Vagina (tissue), 2 donors: Measurements from ENCODE around the gene CECR2. TPM values are rescaled to one million over a fixed set of nuclear protein-coding genes. Genes with fewer than 3 reads are reported as not detected.

Experiments
- DNase-seq, 2 donors: peaks; one replicate each; pipeline ENCODE4 v3.0.0-alpha.2; 2017; ENCODE audit errors: extremely low spot score in 2 of 2
- H3K27ac ChIP-seq: fragments of 200-600 bp; sonication (generic); one replicate; pipeline ENCODE4 v1.5.1; 2019
- H3K27me3 ChIP-seq: fragments of 200-600 bp; sonication (generic); one replicate; pipeline ENCODE4 v1.5.1; 2019
- H3K36me3 ChIP-seq, 2 donors: fragments of 200-600 bp; sonication (generic); one replicate each; pipeline ENCODE4 v1.5.1; 2017 to 2019
- H3K4me1 ChIP-seq: fragments of 200-600 bp; sonication (generic); one replicate; pipeline ENCODE4 v1.5.1; 2019
- H3K4me3 ChIP-seq, 2 donors: fragments of 200-600 bp; sonication (generic); 1 replicate in 1 of 2; 2 replicates in 1 of 2; pipeline ENCODE4 v1.5.1; 2016 to 2019
- H3K9me3 ChIP-seq: fragments of 200-600 bp; sonication (generic); one replicate; pipeline ENCODE4 v1.5.1; 2019
- POLR2A ChIP-seq, 2 donors: fragments of 450-650 bp; IDR thresholded peaks; one replicate each; pipeline ENCODE4 v1.6.1; 2017; ENCODE audit warnings: antibody characterized with exemption in 2 of 2, mild to moderate bottlenecking in 2 of 2, moderate library complexity in 2 of 2
- POLR2AphosphoS5 ChIP-seq, 2 donors: sonication (generic); formaldehyde crosslinking; IDR thresholded peaks; one replicate each; pipeline ENCODE4 v1.9.0; 2017; ENCODE audit warnings: antibody characterized with exemption in 2 of 2, mild to moderate bottlenecking in 2 of 2, low read depth in 1 of 2; ENCODE audit not compliant: insufficient read depth in 1 of 2
- intact Hi-C: fragments of 100-400 bp; cut with DNase I; formaldehyde crosslinking; loops from one replicate; pipeline ENCODE4 v1.15.1; 2023
- total RNA-seq: library from RNA; depleted of rRNA; stranded (reverse); fragments of >200 nt; gene quantifications from one replicate; pipeline ENCODE4 v1.2.3, GENCODE V29; 2016
- TF ChIP-seq, protein P1 (sequence below), 3 experiments: fragments of 450-650 bp in 2 of 3; fragments of 200-600 bp in 1 of 3; sonication (generic) in 1 of 3; IDR thresholded peaks; one replicate each; pipeline ENCODE4 v1.5.1; 2017 to 2019; ENCODE audit warnings: antibody characterized with exemption in 3 of 3, mild to moderate bottlenecking in 2 of 3, moderate library complexity in 2 of 3

CECR2 gene
- total RNA-seq, 1 donor from 2014 or later = 0.98 TPM

DNA sequence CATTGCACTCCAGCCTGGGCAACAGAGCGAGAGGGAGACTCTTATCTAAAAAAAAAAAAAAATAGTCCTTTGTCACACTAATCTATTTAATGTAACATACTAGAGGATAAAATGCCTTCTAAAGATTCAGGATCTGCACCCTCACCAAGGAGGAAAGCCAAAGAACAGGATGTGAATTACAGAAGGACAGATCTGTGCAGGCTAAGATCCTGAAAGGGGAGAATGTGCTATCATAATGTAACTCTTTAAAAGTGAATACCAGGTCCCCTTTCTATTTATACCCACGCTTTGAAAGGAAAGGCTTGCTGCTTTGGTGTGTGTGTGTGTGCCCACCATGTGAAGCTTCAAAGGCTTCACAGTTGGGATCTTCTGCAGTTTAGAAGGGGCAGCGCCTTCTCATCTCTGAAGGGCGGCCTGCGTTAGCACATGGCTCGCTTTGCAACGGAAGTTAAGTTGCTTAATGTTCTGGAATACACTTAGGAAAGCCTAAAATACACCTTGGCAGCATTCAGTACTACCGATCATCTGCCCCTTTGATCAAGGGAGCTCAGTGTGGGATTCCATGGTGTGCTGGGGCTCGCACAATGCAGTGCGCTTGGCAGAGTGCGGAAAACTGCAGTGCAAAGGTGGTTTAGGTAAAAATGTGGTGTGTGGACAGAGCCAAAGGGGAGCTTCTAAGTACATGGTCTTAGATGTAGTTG lies 6.8 kb downstream of the CECR2 start:
- DNase-seq = no peak
- intact Hi-C loops = no loop called here
- no peaks in the 10 kb centered on the region for H3K27me3 ChIP-seq
- no peaks in the 10 kb centered on the region for H3K9me3 ChIP-seq
- H3K4me1 ChIP-seq = peaks cover under 1% of the 10 kb centered on the region
- no peak overlapping the region for H3K27ac ChIP-seq
- no peaks in the 10 kb centered on the region for H3K36me3 ChIP-seq
- TF ChIP-seq POLR2A (IDR thresholded peaks at IDR 0.05) (no peak), POLR2AphosphoS5 (IDR thresholded peaks at IDR 0.05; ENCODE audit: insufficient read depth in 1 of 2, low read depth in 1 of 2) (no peak)
- TF ChIP-seq, protein P1, sequence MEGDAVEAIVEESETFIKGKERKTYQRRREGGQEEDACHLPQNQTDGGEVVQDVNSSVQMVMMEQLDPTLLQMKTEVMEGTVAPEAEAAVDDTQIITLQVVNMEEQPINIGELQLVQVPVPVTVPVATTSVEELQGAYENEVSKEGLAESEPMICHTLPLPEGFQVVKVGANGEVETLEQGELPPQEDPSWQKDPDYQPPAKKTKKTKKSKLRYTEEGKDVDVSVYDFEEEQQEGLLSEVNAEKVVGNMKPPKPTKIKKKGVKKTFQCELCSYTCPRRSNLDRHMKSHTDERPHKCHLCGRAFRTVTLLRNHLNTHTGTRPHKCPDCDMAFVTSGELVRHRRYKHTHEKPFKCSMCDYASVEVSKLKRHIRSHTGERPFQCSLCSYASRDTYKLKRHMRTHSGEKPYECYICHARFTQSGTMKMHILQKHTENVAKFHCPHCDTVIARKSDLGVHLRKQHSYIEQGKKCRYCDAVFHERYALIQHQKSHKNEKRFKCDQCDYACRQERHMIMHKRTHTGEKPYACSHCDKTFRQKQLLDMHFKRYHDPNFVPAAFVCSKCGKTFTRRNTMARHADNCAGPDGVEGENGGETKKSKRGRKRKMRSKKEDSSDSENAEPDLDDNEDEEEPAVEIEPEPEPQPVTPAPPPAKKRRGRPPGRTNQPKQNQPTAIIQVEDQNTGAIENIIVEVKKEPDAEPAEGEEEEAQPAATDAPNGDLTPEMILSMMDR (IDR thresholded peaks at IDR 0.05) = no peak
- no peak overlapping the region for H3K4me3 ChIP-seq

DNA sequence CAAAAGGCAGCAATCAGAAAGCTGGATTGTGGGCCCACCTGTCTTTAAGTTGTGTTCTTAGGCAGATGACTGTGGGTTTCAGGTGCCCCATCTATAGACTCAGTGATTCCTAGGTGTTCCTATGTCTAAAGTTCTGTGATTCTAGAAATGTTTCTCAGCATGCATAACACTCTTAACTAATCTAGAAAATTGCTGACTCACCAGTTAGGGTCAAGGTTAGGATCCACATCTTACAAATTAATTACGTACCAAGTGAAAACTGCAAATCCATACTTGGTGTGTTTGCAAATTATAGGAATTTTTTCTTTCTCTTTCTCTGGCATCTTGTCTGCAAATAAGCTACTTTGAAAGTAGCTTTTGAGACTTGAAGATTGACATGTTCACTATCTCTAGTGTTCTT lies 7.7 kb downstream of the CECR2 start:
- TF ChIP-seq POLR2A (IDR thresholded peaks at IDR 0.05) = no peak
- TF ChIP-seq, protein P1 (IDR thresholded peaks at IDR 0.05) = no peak
- no peak for TF ChIP-seq POLR2AphosphoS5 (IDR thresholded peaks at IDR 0.05; ENCODE audit: insufficient read depth in 1 of 2, low read depth in 1 of 2)
- no peak overlapping the region for H3K4me3 ChIP-seq
- no peak overlapping the region for H3K27ac ChIP-seq
- no peak for DNase-seq
- no peaks in the 10 kb centered on the region for H3K9me3 ChIP-seq
- H3K4me1 ChIP-seq = no peaks in the 10 kb centered on the region
- no peaks in the 10 kb centered on the region for H3K27me3 ChIP-seq
- no peaks in the 10 kb centered on the region for H3K36me3 ChIP-seq
- intact Hi-C loops = no loop called here

DNA sequence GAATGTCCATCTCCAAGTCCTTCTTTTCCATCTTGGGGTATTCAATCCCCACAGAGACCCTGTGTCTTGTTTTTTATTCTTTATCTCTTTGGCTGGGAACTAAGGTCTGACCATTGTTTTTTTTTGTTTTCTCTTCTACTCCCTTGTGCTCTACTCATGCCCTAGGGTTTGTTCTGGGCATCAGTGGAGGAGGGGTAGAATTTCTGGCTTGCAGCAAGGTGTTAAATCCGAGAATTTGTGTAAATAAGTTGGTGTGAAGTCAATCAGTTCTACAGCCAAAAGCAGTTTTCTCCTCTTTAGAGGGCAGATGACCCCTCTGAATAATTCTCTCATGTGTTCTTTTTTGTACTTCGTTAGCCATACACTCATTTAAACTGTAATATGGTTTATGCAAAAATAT lies 10.7 kb downstream of the CECR2 start:
- intact Hi-C loops = no loop called here
- no peaks in the 10 kb centered on the region for H3K27me3 ChIP-seq
- TF ChIP-seq POLR2AphosphoS5 (IDR thresholded peaks at IDR 0.05; ENCODE audit: insufficient read depth in 1 of 2, low read depth in 1 of 2) = no peak
- TF ChIP-seq POLR2A (IDR thresholded peaks at IDR 0.05) = no peak
- TF ChIP-seq, protein P1 (IDR thresholded peaks at IDR 0.05) = no peak
- H3K4me3 ChIP-seq = no peak overlapping the region
- no peaks in the 10 kb centered on the region for H3K4me1 ChIP-seq
- no peak overlapping the region for H3K27ac ChIP-seq
- H3K36me3 ChIP-seq = no peaks in the 10 kb centered on the region
- H3K9me3 ChIP-seq = no peaks in the 10 kb centered on the region
- no peak for DNase-seq

DNA sequence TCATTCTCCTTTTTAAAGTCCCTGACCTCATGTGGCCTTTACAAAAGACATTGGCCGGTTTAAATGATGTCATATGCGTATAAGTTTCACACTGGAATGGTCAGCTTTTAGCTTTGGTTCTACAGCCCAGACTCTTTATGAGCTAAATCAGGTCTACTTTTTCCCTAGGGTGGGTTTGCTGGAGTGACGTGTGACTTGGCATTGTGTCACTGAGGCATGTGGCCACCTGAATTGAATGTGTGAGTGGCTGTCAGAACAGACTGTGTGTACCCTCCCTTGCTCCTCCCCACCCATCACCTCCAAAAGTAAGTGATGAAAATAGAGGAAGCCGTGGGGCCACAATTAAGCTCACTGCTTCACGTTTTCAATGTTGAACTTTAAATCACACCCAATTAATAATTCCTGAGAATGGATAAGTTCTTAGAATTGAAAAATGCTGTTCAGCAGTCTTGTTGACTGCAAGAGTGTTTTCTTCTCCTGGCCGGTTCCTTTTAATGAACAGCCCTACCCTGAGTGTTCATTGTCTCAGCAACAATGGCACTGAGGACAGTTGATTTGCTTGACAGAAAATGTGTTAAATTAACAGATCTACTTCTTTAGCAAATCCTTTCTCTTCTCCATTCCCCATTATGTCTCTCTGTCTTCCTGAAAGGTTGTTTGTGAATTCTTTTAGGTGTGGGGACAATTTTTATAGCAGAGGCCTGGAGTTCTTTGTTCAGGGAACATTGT lies 11.3 kb downstream of the CECR2 start:
- no peak overlapping the region for H3K27ac ChIP-seq
- H3K9me3 ChIP-seq = no peaks in the 10 kb centered on the region
- DNase-seq = no peak
- no peaks in the 10 kb centered on the region for H3K27me3 ChIP-seq
- TF ChIP-seq POLR2A (IDR thresholded peaks at IDR 0.05) = no peak
- no peaks in the 10 kb centered on the region for H3K36me3 ChIP-seq
- H3K4me1 ChIP-seq = no peaks in the 10 kb centered on the region
- intact Hi-C loops = no loop called here
- no peak overlapping the region for H3K4me3 ChIP-seq

DNA sequence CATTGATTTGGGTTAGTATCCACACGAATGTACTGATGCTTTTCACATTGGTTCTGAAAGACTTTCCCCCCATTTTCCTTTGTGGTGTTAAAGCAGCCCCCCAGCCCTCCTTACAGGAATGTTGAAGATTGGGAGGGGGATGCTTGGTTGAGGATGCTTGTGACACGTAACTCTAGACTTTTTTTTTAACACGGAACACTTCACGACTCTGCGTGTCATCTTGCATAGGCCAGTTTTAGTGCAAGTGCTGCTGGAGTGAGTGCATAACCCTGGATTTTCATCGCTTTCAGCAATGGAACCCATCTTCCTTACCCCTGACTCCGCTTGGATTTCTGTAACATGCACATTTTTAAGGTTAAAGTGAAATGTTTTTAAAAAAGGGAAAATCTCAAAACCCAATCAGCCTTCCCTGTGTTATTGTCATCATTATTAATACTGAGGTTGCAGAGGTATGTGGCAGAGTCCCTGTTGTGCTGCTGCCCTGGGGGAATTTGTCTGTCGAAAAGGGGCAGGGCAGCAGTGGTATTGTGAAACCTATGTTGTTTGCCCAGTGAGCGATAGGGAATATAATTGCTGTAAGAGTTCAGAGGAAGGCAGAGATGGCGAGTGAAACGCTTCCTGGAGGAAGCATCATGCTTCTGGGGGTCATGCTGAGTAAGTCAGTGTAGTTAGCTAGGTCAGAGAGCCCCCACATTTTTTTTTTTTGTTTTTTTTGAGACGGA lies 12.1 kb downstream of the CECR2 start:
- Histone ChIP-seq H3K27me3 (no peaks in the 10 kb centered on the region), H3K9me3 (no peaks in the 10 kb centered on the region), H3K27ac (no peak overlapping the region), H3K4me3 (no peak overlapping the region), H3K36me3 (no peaks in the 10 kb centered on the region), H3K4me1 (no peaks in the 10 kb centered on the region)
- DNase-seq = no peak
- TF ChIP-seq POLR2AphosphoS5 (IDR thresholded peaks at IDR 0.05; ENCODE audit: insufficient read depth in 1 of 2, low read depth in 1 of 2) (no peak), POLR2A (IDR thresholded peaks at IDR 0.05) (no peak)
- TF ChIP-seq, protein P1 (IDR thresholded peaks at IDR 0.05) = no peak
- intact Hi-C loops = no loop called here
